HG02840 (cell line): Measurements from ENCODE around the gene APOBEC2.

ENCODE experiments used
- ATAC-seq: cut with Tn5 transposase; IDR thresholded peaks from one replicate; pipeline ENCODE4 v1.9.1; 2021; ENCODE audit warnings: mild to moderate bottlenecking, moderate library complexity, moderate number of reproducible peaks; ENCODE audit not compliant: unreplicated experiment, low FRiP score

Gene APOBEC2

GRCh38 chr6:41037107-41037900, 15.7 kb upstream of the APOBEC2 start:
- no peak for ATAC-seq

GRCh38 chr6:41038205-41038604, 14.8 kb upstream of the APOBEC2 start:
- no peak for ATAC-seq

GRCh38 chr6:41039060-41039998, 13.7 kb upstream of the APOBEC2 start, which contains the start of gene UNC5CL:
Gene UNC5CL, minus strand, starts transcription at chr6:41039221. Its CDS starts 4,147 bp downstream, at chr6:41035074.
- ATAC-seq = no peak

GRCh38 chr6:41040101-41040939, 12.7 kb upstream of the APOBEC2 start:
- no peak for ATAC-seq

- ATAC-seq = no peak
Observed at GRCh38 chr6:41040940-41041536, 12.0 kb upstream of the APOBEC2 start.

- ATAC-seq = no peak
Observed at GRCh38 chr6:41042226-41043055, 10.6 kb upstream of the APOBEC2 start, which contains the start of gene TSPO2. Gene TSPO2, plus strand, starts transcription at chr6:41042467. Its CDS starts 519 bp downstream, at chr6:41042986.

GRCh38 chr6:41043151-41043550, 9.9 kb upstream of the APOBEC2 start:
- ATAC-seq = no peak

GRCh38 chr6:41045664-41046063, 7.3 kb upstream of the APOBEC2 start:
- ATAC-seq = no peak

- no peak for ATAC-seq
Observed at GRCh38 chr6:41046084-41046483, 6.9 kb upstream of the APOBEC2 start.

- no peak for ATAC-seq
Observed at GRCh38 chr6:41047306-41047705, 5.7 kb upstream of the APOBEC2 start.

GRCh38 chr6:41047745-41048732, 5.0 kb upstream of the APOBEC2 start:
- no peak for ATAC-seq

- no peak for ATAC-seq
Observed at GRCh38 chr6:41049521-41049920, 3.5 kb upstream of the APOBEC2 start.

- ATAC-seq = no peak
Observed at GRCh38 chr6:41049955-41050354, 3.0 kb upstream of the APOBEC2 start.

GRCh38 chr6:41050536-41050935, 2.5 kb upstream of the APOBEC2 start:
- no peak for ATAC-seq

- ATAC-seq = no peak
Observed at GRCh38 chr6:41051873-41052272, 1.1 kb upstream of the APOBEC2 start.

- ATAC-seq = no peak
Observed at GRCh38 chr6:41054511-41054910, 1.5 kb downstream of the APOBEC2 start.

GRCh38 chr6:41055149-41055548, 2.1 kb downstream of the APOBEC2 start:
- no peak for ATAC-seq
